ENCODE results near the gene SAP30BP. TPM values are rescaled to one million over a fixed set of nuclear protein-coding genes. Genes with fewer than 3 reads are reported as not detected.

SAP30BP gene
- total RNA-seq, 5 donors from 2014 or later (not counting 1 experiment from before 2014, with no cell fraction given): 124 to 191 (median 128) TPM

DNA sequence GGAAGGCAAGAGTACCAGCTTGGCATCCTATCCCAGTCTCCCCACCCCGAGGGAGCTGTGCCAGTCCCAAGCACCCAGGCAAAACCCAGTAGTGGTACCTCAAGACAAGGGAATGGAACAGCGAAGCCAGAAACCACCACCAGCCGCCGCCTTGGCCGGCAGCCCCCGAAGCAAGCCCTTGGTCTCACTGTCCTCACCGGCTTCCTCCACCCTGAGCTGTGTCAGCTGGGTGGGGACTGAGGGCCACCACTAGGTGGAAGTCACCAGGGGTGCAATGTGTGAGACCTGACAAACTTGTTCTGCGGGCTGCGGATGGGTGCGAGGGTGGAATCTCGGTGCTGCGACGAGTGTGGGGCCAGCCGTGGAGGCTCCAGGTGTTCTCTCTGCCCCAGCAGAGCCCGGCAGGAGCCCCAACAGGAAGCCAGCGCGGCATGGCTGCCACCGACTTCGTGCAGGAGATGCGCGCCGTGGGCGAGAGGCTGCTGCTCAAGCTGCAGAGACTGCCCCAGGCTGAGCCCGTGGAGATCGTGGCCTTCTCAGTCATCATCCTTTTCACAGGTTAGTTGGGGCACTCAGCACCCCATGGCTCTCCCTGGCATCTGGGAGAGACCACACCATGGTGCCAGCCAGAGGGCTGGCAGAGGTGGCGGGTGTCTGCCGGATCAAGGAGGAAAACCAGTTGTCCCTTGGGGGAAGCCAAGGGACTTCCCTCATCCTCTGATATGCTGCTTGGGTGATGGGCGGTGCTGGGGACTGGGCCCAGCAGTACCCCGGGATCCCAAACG lies 27.2 kb upstream of the SAP30BP start:
- DNase-seq: no peak
- no peaks in the 10 kb centered on the region for H3K9me3 ChIP-seq
- Mint-ChIP-seq H3K27me3 (no peaks in the 10 kb centered on the region), H3K27ac (no peak overlapping the region), H3K4me3 (no peak overlapping the region), H3K36me3 (peaks cover 7% of the 10 kb centered on the region), H3K9me3 (no peaks in the 10 kb centered on the region), H3K4me1 (no peaks in the 10 kb centered on the region)
- H3K4me3 ChIP-seq (ENCODE audit: control insufficient read depth in 1 of 2, extremely low read depth in 1 of 2, low read length in 1 of 2): no peak overlapping the region
- H3K27ac ChIP-seq (ENCODE audit: low read length): no peak overlapping the region
- no peaks in the 10 kb centered on the region for H3K4me1 ChIP-seq (ENCODE audit: control insufficient read depth in 1 of 2, extremely low read depth in 1 of 2, insufficient read depth in 2 of 2, low read length in 2 of 2)
- ATAC-seq (replicated peaks in 1 of 4): no peak
- no peaks in the 10 kb centered on the region for H3K27me3 ChIP-seq (replicated peaks in 1 of 2; ENCODE audit: control insufficient read depth in 2 of 2, extremely low read depth in 1 of 2, insufficient read depth in 2 of 2, low read length in 1 of 2)
- CTCF ChIA-PET: no interaction called here
- 93% methylated on average over 26 of the region's 30 CpGs for WGBS (ENCODE audit: insufficient coverage)
- peaks cover 2 to 3% of the 10 kb centered on the region in 2 donors for H3K36me3 ChIP-seq (ENCODE audit: control insufficient read depth in 2 of 2, extremely low read depth in 1 of 2, insufficient read depth in 1 of 2, low read length in 1 of 2)
- POLR2A ChIA-PET: interaction anchor here in 1 of 2 donors (0.6 kb wide), 1 partner anchor 11 kb away, joined by 3 read pairs; no protein-coding TSS in a partner anchor

GRCh38 chr17:75640556-75641119 lies 26.5 kb upstream of the SAP30BP start:
- no peak overlapping the region for H3K27ac ChIP-seq (ENCODE audit: low read length)
- no peaks in the 10 kb centered on the region for H3K27me3 ChIP-seq (replicated peaks in 1 of 2; ENCODE audit: control insufficient read depth in 2 of 2, extremely low read depth in 1 of 2, insufficient read depth in 2 of 2, low read length in 1 of 2)
- CTCF ChIA-PET: no interaction called here
- H3K27ac Mint-ChIP-seq: no peak overlapping the region
- H3K4me1 Mint-ChIP-seq: peaks cover 0 to 1% (median 0%) of the 10 kb centered on the region in 3 donors
- POLR2A ChIA-PET: interaction anchor here in 1 of 2 donors (0.6 kb wide), 1 partner anchor 11 kb away, joined by 3 read pairs; no protein-coding TSS in a partner anchor
- H3K4me3 Mint-ChIP-seq: no peak overlapping the region
- DNase-seq (no peak), ATAC-seq (replicated peaks in 1 of 4) (no peak)
- H3K9me3 Mint-ChIP-seq: no peaks in the 10 kb centered on the region
- no peaks in the 10 kb centered on the region for H3K9me3 ChIP-seq
- H3K36me3 Mint-ChIP-seq: peaks cover 7% of the 10 kb centered on the region
- no peaks in the 10 kb centered on the region for H3K27me3 Mint-ChIP-seq
- no peaks in the 10 kb centered on the region for H3K4me1 ChIP-seq (ENCODE audit: control insufficient read depth in 1 of 2, extremely low read depth in 1 of 2, insufficient read depth in 2 of 2, low read length in 2 of 2)
- peaks cover 2 to 3% of the 10 kb centered on the region in 2 donors for H3K36me3 ChIP-seq (ENCODE audit: control insufficient read depth in 2 of 2, extremely low read depth in 1 of 2, insufficient read depth in 1 of 2, low read length in 1 of 2)
- H3K4me3 ChIP-seq (ENCODE audit: control insufficient read depth in 1 of 2, extremely low read depth in 1 of 2, low read length in 1 of 2): no peak overlapping the region
- 100% methylated on average over 5 of the region's 13 CpGs for WGBS (ENCODE audit: insufficient coverage)

GRCh38 chr17:75641343-75641742 lies 25.8 kb upstream of the SAP30BP start:
- ATAC-seq (replicated peaks in 1 of 4) (no peak), DNase-seq (no peak)
- no peak overlapping the region for H3K4me3 ChIP-seq (ENCODE audit: control insufficient read depth in 1 of 2, extremely low read depth in 1 of 2, low read length in 1 of 2)
- H3K36me3 ChIP-seq (ENCODE audit: control insufficient read depth in 2 of 2, extremely low read depth in 1 of 2, insufficient read depth in 1 of 2, low read length in 1 of 2): peaks cover 2 to 4% of the 10 kb centered on the region in 2 donors
- WGBS (ENCODE audit: insufficient coverage): 89% methylated on average over 6 of the region's 9 CpGs
- no peaks in the 10 kb centered on the region for H3K27me3 Mint-ChIP-seq
- H3K36me3 Mint-ChIP-seq: peaks cover 7% of the 10 kb centered on the region
- ChIA-PET CTCF (interaction anchor here in 1 of 2 donors (0.6 to 0.7 kb wide), 2 partner anchors 81 to 1177 kb away, joined by 3 to 4 read pairs; no protein-coding TSS in a partner anchor), POLR2A (no interaction called here)
- H3K4me1 Mint-ChIP-seq: peaks cover 2 to 8% (median 6%) of the 10 kb centered on the region in 3 donors
- H3K9me3 ChIP-seq: no peaks in the 10 kb centered on the region
- no peaks in the 10 kb centered on the region for H3K27me3 ChIP-seq (replicated peaks in 1 of 2; ENCODE audit: control insufficient read depth in 2 of 2, extremely low read depth in 1 of 2, insufficient read depth in 2 of 2, low read length in 1 of 2)
- no peak overlapping the region for H3K27ac ChIP-seq (ENCODE audit: low read length)
- H3K9me3 Mint-ChIP-seq: no peaks in the 10 kb centered on the region
- no peak overlapping the region for H3K4me3 Mint-ChIP-seq
- H3K4me1 ChIP-seq (ENCODE audit: control insufficient read depth in 1 of 2, extremely low read depth in 1 of 2, insufficient read depth in 2 of 2, low read length in 2 of 2): peaks cover 0 to 6% of the 10 kb centered on the region in 2 experiments
- no peak overlapping the region for H3K27ac Mint-ChIP-seq

GRCh38 chr17:75642182-75642783 lies 24.9 kb upstream of the SAP30BP start:
- Mint-ChIP-seq H3K27ac (no peak overlapping the region), H3K27me3 (no peaks in the 10 kb centered on the region), H3K36me3 (peaks cover 7% of the 10 kb centered on the region), H3K4me3 (no peak overlapping the region), H3K4me1 (peaks cover 2 to 13% (median 9%) of the 10 kb centered on the region in 3 donors), H3K9me3 (no peaks in the 10 kb centered on the region)
- H3K27ac ChIP-seq (ENCODE audit: low read length): no peak overlapping the region
- POLR2A ChIA-PET: no interaction called here
- H3K4me1 ChIP-seq (ENCODE audit: control insufficient read depth in 1 of 2, extremely low read depth in 1 of 2, insufficient read depth in 2 of 2, low read length in 2 of 2): peaks cover 0 to 10% of the 10 kb centered on the region in 2 experiments
- no peaks in the 10 kb centered on the region for H3K9me3 ChIP-seq
- no peaks in the 10 kb centered on the region for H3K27me3 ChIP-seq (replicated peaks in 1 of 2; ENCODE audit: control insufficient read depth in 2 of 2, extremely low read depth in 1 of 2, insufficient read depth in 2 of 2, low read length in 1 of 2)
- no peak for ATAC-seq (replicated peaks in 1 of 4)
- 95% methylated on average over 4 of the region's 7 CpGs for WGBS (ENCODE audit: insufficient coverage)
- H3K36me3 ChIP-seq (ENCODE audit: control insufficient read depth in 2 of 2, extremely low read depth in 1 of 2, insufficient read depth in 1 of 2, low read length in 1 of 2): peaks cover 2 to 7% of the 10 kb centered on the region in 2 donors
- CTCF ChIA-PET: no interaction called here
- no peak for DNase-seq
- no peak overlapping the region for H3K4me3 ChIP-seq (ENCODE audit: control insufficient read depth in 1 of 2, extremely low read depth in 1 of 2, low read length in 1 of 2)

DNA sequence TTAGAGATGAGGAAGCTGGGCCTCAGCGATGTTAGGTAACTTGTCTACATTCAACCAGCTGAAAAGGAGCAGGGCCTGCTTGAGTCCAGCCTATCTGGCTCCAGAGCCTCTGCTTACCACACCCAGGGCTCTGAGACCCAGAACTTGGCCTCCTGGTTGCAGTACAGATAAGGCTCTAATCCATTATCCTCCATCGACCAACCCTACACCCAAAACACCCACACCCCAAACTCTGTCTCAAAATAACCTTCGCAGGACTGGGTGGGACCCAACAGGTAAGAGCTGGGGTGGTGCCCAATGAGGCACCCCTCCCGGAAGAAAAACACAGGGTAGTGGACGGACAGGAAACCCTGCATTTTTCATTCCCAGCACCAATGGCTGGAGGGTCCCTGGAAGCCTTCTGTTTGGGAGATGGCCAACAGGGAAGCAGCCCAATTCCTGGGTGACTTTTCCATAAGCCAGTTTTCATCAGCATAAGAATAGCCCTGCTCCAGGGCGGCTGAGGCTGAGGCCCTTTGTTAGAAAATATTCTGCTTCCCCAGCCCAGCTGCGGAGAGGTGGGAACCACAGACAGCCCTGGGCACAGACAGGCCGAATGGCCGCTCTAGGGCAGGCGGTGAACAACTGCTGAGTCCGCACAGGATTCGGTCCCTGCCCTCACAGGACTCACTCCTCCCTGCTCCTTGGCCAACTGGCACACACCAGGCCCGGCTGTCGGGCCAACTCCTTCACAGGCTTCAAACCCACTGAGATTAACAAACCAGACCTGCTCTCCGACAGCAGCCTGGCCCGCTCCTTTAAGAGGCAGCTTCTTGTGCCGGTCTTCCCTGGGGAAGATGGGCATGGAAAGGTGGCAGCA lies 24.1 kb upstream of the SAP30BP start:
- no peak for ATAC-seq (replicated peaks in 1 of 4)
- Histone ChIP-seq H3K27ac (ENCODE audit: low read length) (no peak overlapping the region), H3K9me3 (no peaks in the 10 kb centered on the region), H3K4me3 (ENCODE audit: control insufficient read depth in 1 of 2, extremely low read depth in 1 of 2, low read length in 1 of 2) (no peak overlapping the region), H3K4me1 (ENCODE audit: control insufficient read depth in 1 of 2, extremely low read depth in 1 of 2, insufficient read depth in 2 of 2, low read length in 2 of 2) (peaks cover 0 to 10% of the 10 kb centered on the region in 2 experiments), H3K36me3 (ENCODE audit: control insufficient read depth in 2 of 2, extremely low read depth in 1 of 2, insufficient read depth in 1 of 2, low read length in 1 of 2) (peaks cover 2 to 7% of the 10 kb centered on the region in 2 donors), H3K27me3 (replicated peaks in 1 of 2; ENCODE audit: control insufficient read depth in 2 of 2, extremely low read depth in 1 of 2, insufficient read depth in 2 of 2, low read length in 1 of 2) (no peaks in the 10 kb centered on the region)
- POLR2A ChIA-PET: no interaction called here
- Mint-ChIP-seq H3K4me3 (no peak overlapping the region), H3K9me3 (no peaks in the 10 kb centered on the region), H3K27me3 (no peaks in the 10 kb centered on the region), H3K27ac (no peak overlapping the region), H3K4me1 (peaks cover 2 to 13% (median 9%) of the 10 kb centered on the region in 3 donors), H3K36me3 (peaks cover 14% of the 10 kb centered on the region)
- no peak for DNase-seq
- 99% methylated on average over 14 of the region's 17 CpGs for WGBS (ENCODE audit: insufficient coverage)
- CTCF ChIA-PET: no interaction called here

GRCh38 chr17:75643643-75644017 lies 23.5 kb upstream of the SAP30BP start:
- peaks cover 13% of the 10 kb centered on the region for H3K36me3 Mint-ChIP-seq
- H3K27me3 Mint-ChIP-seq: no peaks in the 10 kb centered on the region
- ATAC-seq (replicated peaks in 1 of 4): no peak
- Histone ChIP-seq H3K4me3 (ENCODE audit: control insufficient read depth in 1 of 2, extremely low read depth in 1 of 2, low read length in 1 of 2) (no peak overlapping the region), H3K4me1 (ENCODE audit: control insufficient read depth in 1 of 2, extremely low read depth in 1 of 2, insufficient read depth in 2 of 2, low read length in 2 of 2) (peaks cover 0 to 10% of the 10 kb centered on the region in 2 experiments), H3K36me3 (ENCODE audit: control insufficient read depth in 2 of 2, extremely low read depth in 1 of 2, insufficient read depth in 1 of 2, low read length in 1 of 2) (peaks cover 2 to 7% of the 10 kb centered on the region in 2 donors), H3K27me3 (replicated peaks in 1 of 2; ENCODE audit: control insufficient read depth in 2 of 2, extremely low read depth in 1 of 2, insufficient read depth in 2 of 2, low read length in 1 of 2) (no peaks in the 10 kb centered on the region), H3K9me3 (no peaks in the 10 kb centered on the region), H3K27ac (ENCODE audit: low read length) (no peak overlapping the region)
- H3K4me3 Mint-ChIP-seq: no peak overlapping the region
- no peak overlapping the region for H3K27ac Mint-ChIP-seq
- no peaks in the 10 kb centered on the region for H3K9me3 Mint-ChIP-seq
- 86% methylated on average over 7 of the region's 7 CpGs for WGBS (ENCODE audit: insufficient coverage)
- ChIA-PET POLR2A (no interaction called here), CTCF (no interaction called here)
- DNase-seq: no peak
- H3K4me1 Mint-ChIP-seq: peaks cover 2 to 13% (median 9%) of the 10 kb centered on the region in 3 donors

All from T-cell (primary cell).